ENCODE results near the gene ST6GALNAC3.

ST6GALNAC3 gene

DNA sequence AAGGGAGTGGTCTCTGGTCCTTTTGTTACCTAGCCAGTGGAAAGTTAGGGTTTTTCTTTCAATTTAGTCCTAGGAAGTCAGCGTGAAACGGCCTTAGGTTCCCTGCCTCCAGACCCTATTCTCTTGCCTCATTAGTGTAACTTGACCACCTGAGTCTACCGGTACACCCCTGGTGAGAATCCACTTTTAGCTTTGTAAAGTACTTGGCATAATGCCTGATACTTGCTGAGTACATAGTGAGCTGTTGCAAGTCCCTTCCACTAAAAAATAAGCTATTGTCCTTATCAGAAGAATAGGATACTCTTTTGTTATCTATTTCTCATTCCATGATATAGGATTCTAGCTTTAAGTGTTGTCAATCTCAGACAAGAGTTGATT is 228.8 kb downstream of the ST6GALNAC3 start:
- peaks cover 26% of the 10 kb centered on the region for H3K4me1 ChIP-seq (ENCODE audit: insufficient read depth, low read length, poor library complexity, severe bottlenecking)

DNA sequence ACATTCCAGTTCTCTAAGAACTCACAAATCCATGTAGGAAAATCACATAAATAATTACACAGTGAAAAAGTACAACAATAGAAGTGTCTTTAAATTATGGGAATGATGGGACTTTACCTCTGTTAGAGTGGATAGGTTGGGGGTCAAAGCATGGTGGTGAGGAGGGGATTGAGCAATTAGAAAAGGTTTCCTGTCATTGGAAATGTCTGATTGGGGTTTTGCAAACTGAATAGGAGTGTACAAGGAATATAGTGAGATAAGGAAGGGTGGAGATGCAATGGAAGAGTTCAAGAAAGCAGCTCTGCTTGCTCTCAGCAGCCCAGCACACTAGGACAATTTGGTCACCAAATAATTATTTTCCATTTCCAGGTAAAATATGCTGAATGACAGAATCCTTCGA is 238.8 kb downstream of the ST6GALNAC3 start:
- Histone ChIP-seq H3K9me2 (replicated peaks; ENCODE audit: low read depth, low read length) (no peaks in the 10 kb centered on the region), H3K4me3 (ENCODE audit: low read length, poor library complexity, severe bottlenecking) (no peak overlapping the region)
- TF ChIP-seq EZH2phosphoT487 (IDR thresholded peaks at IDR 0.05; ENCODE audit: borderline replicate concordance): no peak
- no peak for TF ChIP-seq CTCF (conservative IDR thresholded peaks at IDR 0.05; ENCODE audit: low read length)

More for the DNA sequence above, 228.8 kb downstream of the ST6GALNAC3 start:
- Histone ChIP-seq H3K4me3 (ENCODE audit: low read length, poor library complexity, severe bottlenecking) (no peak overlapping the region), H4K20me1 (ENCODE audit: insufficient read depth, low read length, poor library complexity, severe bottlenecking) (no peaks in the 10 kb centered on the region), H3K9me3 (ENCODE audit: insufficient read depth, low read depth, low read length) (no peaks in the 10 kb centered on the region), H3K4me2 (ENCODE audit: low read depth, low read length, poor library complexity, severe bottlenecking) (no peak overlapping the region), H3K79me2 (ENCODE audit: insufficient read depth, low read length) (no peaks in the 10 kb centered on the region), H3K9ac (ENCODE audit: low read depth, low read length, poor library complexity, severe bottlenecking) (no peak overlapping the region), H2AFZ (ENCODE audit: low read length) (no peak overlapping the region), H3F3A (ENCODE audit: low read depth) (no peaks in the 10 kb centered on the region), H3K27me3 (ENCODE audit: insufficient read depth, low read length, poor library complexity, severe bottlenecking) (no peaks in the 10 kb centered on the region), H3K9me2 (replicated peaks; ENCODE audit: low read depth, low read length) (no peaks in the 10 kb centered on the region), H3K36me3 (ENCODE audit: insufficient read depth, low read length) (no peaks in the 10 kb centered on the region)
- TF ChIP-seq EZH2phosphoT487 (IDR thresholded peaks at IDR 0.05; ENCODE audit: borderline replicate concordance) (no peak), CTCF (conservative IDR thresholded peaks at IDR 0.05; ENCODE audit: low read length) (no peak)

DNA sequence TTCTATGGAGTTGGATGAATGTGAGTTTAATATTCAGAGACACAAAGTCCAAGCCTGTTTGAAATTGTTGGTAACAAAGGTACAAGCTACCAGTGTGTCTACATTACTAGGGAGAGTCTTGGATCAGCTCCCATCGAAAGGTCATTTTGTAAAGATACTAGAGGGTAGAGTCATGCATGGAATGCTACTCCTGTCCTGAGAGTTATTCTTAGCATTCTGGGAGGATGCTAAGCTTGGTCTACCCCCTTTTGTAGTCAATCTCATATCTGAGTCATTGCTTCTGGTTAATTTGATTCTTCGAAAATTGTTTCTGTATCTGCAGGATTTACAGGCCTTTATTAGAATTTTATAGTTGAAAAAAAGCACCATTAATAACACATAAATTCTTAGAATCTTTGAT is 240.2 kb downstream of the ST6GALNAC3 start:
- TF ChIP-seq CTCF (conservative IDR thresholded peaks at IDR 0.05; ENCODE audit: low read length) (no peak), EZH2phosphoT487 (IDR thresholded peaks at IDR 0.05; ENCODE audit: borderline replicate concordance) (no peak)
- no peaks in the 10 kb centered on the region for H3K9me3 ChIP-seq (ENCODE audit: insufficient read depth, low read depth, low read length)
- no peaks in the 10 kb centered on the region for H3K9me2 ChIP-seq (replicated peaks; ENCODE audit: low read depth, low read length)
- H3K4me3 ChIP-seq (ENCODE audit: low read length, poor library complexity, severe bottlenecking): no peak overlapping the region
- no peaks in the 10 kb centered on the region for H3K27me3 ChIP-seq (ENCODE audit: insufficient read depth, low read length, poor library complexity, severe bottlenecking)
- H3K4me2 ChIP-seq (ENCODE audit: low read depth, low read length, poor library complexity, severe bottlenecking): no peak overlapping the region
- no peaks in the 10 kb centered on the region for H3K79me2 ChIP-seq (ENCODE audit: insufficient read depth, low read length)
- H3K36me3 ChIP-seq (ENCODE audit: insufficient read depth, low read length): no peaks in the 10 kb centered on the region
- H3K9ac ChIP-seq (ENCODE audit: low read depth, low read length, poor library complexity, severe bottlenecking): no peak overlapping the region
- H4K20me1 ChIP-seq (ENCODE audit: insufficient read depth, low read length, poor library complexity, severe bottlenecking): no peaks in the 10 kb centered on the region
- peaks cover 6% of the 10 kb centered on the region for H3K4me1 ChIP-seq (ENCODE audit: insufficient read depth, low read length, poor library complexity, severe bottlenecking)
- no peaks in the 10 kb centered on the region for H3F3A ChIP-seq (ENCODE audit: low read depth)
- H2AFZ ChIP-seq (ENCODE audit: low read length): no peak overlapping the region

More for the DNA sequence above, 238.8 kb downstream of the ST6GALNAC3 start:
- Histone ChIP-seq H3K79me2 (ENCODE audit: insufficient read depth, low read length) (no peaks in the 10 kb centered on the region), H3K27me3 (ENCODE audit: insufficient read depth, low read length, poor library complexity, severe bottlenecking) (no peaks in the 10 kb centered on the region), H3K4me2 (ENCODE audit: low read depth, low read length, poor library complexity, severe bottlenecking) (no peak overlapping the region), H3K4me1 (ENCODE audit: insufficient read depth, low read length, poor library complexity, severe bottlenecking) (peaks cover 6% of the 10 kb centered on the region), H3K9ac (ENCODE audit: low read depth, low read length, poor library complexity, severe bottlenecking) (no peak overlapping the region), H3K36me3 (ENCODE audit: insufficient read depth, low read length) (no peaks in the 10 kb centered on the region), H4K20me1 (ENCODE audit: insufficient read depth, low read length, poor library complexity, severe bottlenecking) (no peaks in the 10 kb centered on the region), H3K9me3 (ENCODE audit: insufficient read depth, low read depth, low read length) (no peaks in the 10 kb centered on the region), H3F3A (ENCODE audit: low read depth) (no peaks in the 10 kb centered on the region), H2AFZ (ENCODE audit: low read length) (no peak overlapping the region)

All from Loucy (cell line).